Liver (tissue), 9 donors: ENCODE results near the gene FAM53B. TPM values are rescaled to one million over a fixed set of nuclear protein-coding genes. Genes with fewer than 3 reads are reported as not detected.

Experiments used
- DNase-seq: peaks from one replicate; pipeline ENCODE4 v3.0.0-alpha.2; 2017; ENCODE audit warnings: low spot score
- H3K27ac ChIP-seq, 2 donors: one replicate each; pipeline ENCODE4 v1.7.0; 2013; ENCODE audit warnings: inconsistent platforms in 2 of 2, low read length in 2 of 2, control low read depth in 1 of 2, low read depth in 1 of 2, mild to moderate bottlenecking in 1 of 2
- H3K27me3 ChIP-seq, 4 donors: one replicate each; pipeline versions ENCODE4 v1.6.1 to v1.7.0; 2013; ENCODE audit warnings: low read length in 3 of 4, inconsistent platforms in 1 of 4, mild to moderate bottlenecking in 1 of 4, moderate library complexity in 1 of 4; ENCODE audit not compliant: control insufficient read depth in 4 of 4, insufficient read depth in 4 of 4
- H3K36me3 ChIP-seq, 4 donors: one replicate each; pipeline versions ENCODE4 v1.6.1 to v1.7.0; 2013; ENCODE audit warnings: low read length in 3 of 4, mild to moderate bottlenecking in 3 of 4, low read depth in 1 of 4, moderate library complexity in 1 of 4; ENCODE audit not compliant: control insufficient read depth in 4 of 4, insufficient read depth in 3 of 4
- H3K4me1 ChIP-seq, 4 donors: one replicate each; pipeline versions ENCODE4 v1.6.1 to v1.7.0; 2013; ENCODE audit warnings: low read length in 3 of 4, mild to moderate bottlenecking in 3 of 4, moderate library complexity in 1 of 4; ENCODE audit not compliant: control insufficient read depth in 4 of 4, insufficient read depth in 4 of 4
- H3K4me3 ChIP-seq, 3 donors: one replicate each; pipeline versions ENCODE4 v1.6.1 to v1.7.0; 2013; ENCODE audit warnings: low read length in 3 of 3, control low read depth in 1 of 3, low read depth in 1 of 3, mild to moderate bottlenecking in 1 of 3
- H3K9ac ChIP-seq, 2 donors: one replicate each; pipeline ENCODE4 v1.7.0; 2013; ENCODE audit warnings: low read length in 2 of 2, mild to moderate bottlenecking in 2 of 2, moderate library complexity in 2 of 2, control low read depth in 1 of 2, low read depth in 1 of 2
- H3K9me3 ChIP-seq, 4 donors: one replicate each; pipeline versions ENCODE4 v1.6.1 to v1.7.0; 2013; ENCODE audit warnings: low read length in 3 of 4; ENCODE audit not compliant: control insufficient read depth in 4 of 4
- EGR1 ChIP-seq, 2 donors: IDR thresholded peaks; 2 replicates each; pipeline ENCODE4 v1.6.1; 2016 to 2018; ENCODE audit warnings: antibody characterized with exemption in 2 of 2, low read depth in 2 of 2
- FOXA1 ChIP-seq: IDR thresholded peaks from 2 replicates; pipeline ENCODE4 v1.6.1; 2016; ENCODE audit warnings: antibody characterized with exemption
- FOXA2 ChIP-seq: IDR thresholded peaks from 2 replicates; pipeline ENCODE4 v1.6.1; 2016; ENCODE audit warnings: antibody characterized with exemption
- GABPA ChIP-seq, 2 donors: IDR thresholded peaks in 1 of 2; conservative IDR thresholded peaks in 1 of 2; 2 replicates each; pipeline ENCODE4 v1.6.1; 2016; ENCODE audit warnings: antibody characterized with exemption in 2 of 2, mild to moderate bottlenecking in 1 of 2, moderate library complexity in 1 of 2
- HNF4A ChIP-seq, 2 donors: conservative IDR thresholded peaks; 2 replicates each; pipeline ENCODE4 v1.6.1; 2016; ENCODE audit warnings: antibody characterized with exemption in 2 of 2, mild to moderate bottlenecking in 2 of 2
- HNF4G ChIP-seq: IDR thresholded peaks from 2 replicates; pipeline ENCODE4 v1.6.1; 2016; ENCODE audit warnings: antibody characterized with exemption
- JUND ChIP-seq, 2 donors: IDR thresholded peaks; 2 replicates each; pipeline ENCODE4 v1.6.1; 2016; ENCODE audit warnings: antibody characterized with exemption in 2 of 2
- NR2F2 ChIP-seq: IDR thresholded peaks from 2 replicates; pipeline ENCODE4 v1.6.1; 2016; ENCODE audit warnings: antibody characterized with exemption
- RAD21 ChIP-seq, 2 donors: IDR thresholded peaks; 2 replicates each; pipeline ENCODE4 v1.6.1; 2016; ENCODE audit warnings: antibody characterized with exemption in 2 of 2, mild to moderate bottlenecking in 2 of 2
- REST ChIP-seq: IDR thresholded peaks from 2 replicates; pipeline ENCODE4 v1.6.1; 2016; ENCODE audit warnings: antibody characterized with exemption, mild to moderate bottlenecking
- RXRA ChIP-seq, 2 donors: IDR thresholded peaks; 2 replicates each; pipeline ENCODE4 v1.6.1; 2017 to 2018; ENCODE audit warnings: antibody characterized with exemption in 2 of 2, mild to moderate bottlenecking in 1 of 2
- SP1 ChIP-seq: IDR thresholded peaks from 2 replicates; pipeline ENCODE4 v1.6.1; 2018; ENCODE audit warnings: antibody characterized with exemption, mild to moderate bottlenecking
- TAF1 ChIP-seq: conservative IDR thresholded peaks from 2 replicates; pipeline ENCODE4 v1.6.1; 2016; ENCODE audit warnings: antibody characterized with exemption, mild to moderate bottlenecking
- YY1 ChIP-seq: IDR thresholded peaks from 2 replicates; pipeline ENCODE4 v1.6.1; 2016; ENCODE audit warnings: antibody characterized with exemption, mild to moderate bottlenecking
- WGBS: extraction: QIAGEN DNeasy Blood & Tissue Kit; methylation state at CpG from one replicate; pipeline ENCODE4 v1.1.7; 2013; 5-methylcytosine and 5-hydroxymethylcytosine counted together
- polyA plus RNA-seq, 2 donors: library from polyadenylated mRNA; stranded (reverse) in 1 of 2; unstranded in 1 of 2; fragments of 200-250 nt in 1 of 2; fragments of >200 nt in 1 of 2; fragmentation: Nextera tagmentation in 1 of 2; extraction: Ambion mirVana in 1 of 2; gene quantifications; one replicate each; pipeline versions ENCODE4 v1.2.1 to v1.2.3, GENCODE V29; 2013 to 2015
- total RNA-seq, 2 donors: library from RNA; depleted of rRNA; stranded (reverse); fragments of >200 nt; gene quantifications; one replicate each; pipeline ENCODE4 v1.2.3, GENCODE V29; 2014
- TF ChIP-seq, protein P1 (sequence below): IDR thresholded peaks from 2 replicates; pipeline ENCODE4 v1.6.1; 2016; ENCODE audit warnings: antibody characterized with exemption
- donor health status: healthy.
- donor health status: healthy.
- donor health status: healthy.
- donor health status: healthy.
- donor health status: healthy.

The FAM53B gene
- total and polyA plus RNA-seq, 4 donors = 1.1 to 24.0 (median 6.3) TPM

GRCh38 chr10:124697837-124698544, 46.2 kb downstream of the FAM53B start:
- no peak for DNase-seq
- peaks cover 0 to 11% (median 2%) of the 10 kb centered on the region in 4 donors for H3K36me3 ChIP-seq
- TF ChIP-seq GABPA (IDR thresholded peaks at IDR 0.05 in 1 of 2, conservative IDR thresholded peaks at IDR 0.05 in 1 of 2) = no peak
- no peak for TF ChIP-seq HNF4A (conservative IDR thresholded peaks at IDR 0.05)
- no peak for TF ChIP-seq TAF1
- H3K4me3 ChIP-seq = no peak overlapping the region
- H3K9me3 ChIP-seq = no peaks in the 10 kb centered on the region
- H3K4me1 ChIP-seq = peaks cover 18 to 43% (median 30%) of the 10 kb centered on the region in 4 donors
- H3K9ac ChIP-seq = no peak overlapping the region
- 81% methylated on average over 13 of the region's 13 CpGs for WGBS
- no peak overlapping the region for H3K27ac ChIP-seq
- H3K27me3 ChIP-seq = no peaks in the 10 kb centered on the region

- TF ChIP-seq FOXA2 (no peak), NR2F2 (no peak), SP1 (no peak)
- TF ChIP-seq, protein P1, sequence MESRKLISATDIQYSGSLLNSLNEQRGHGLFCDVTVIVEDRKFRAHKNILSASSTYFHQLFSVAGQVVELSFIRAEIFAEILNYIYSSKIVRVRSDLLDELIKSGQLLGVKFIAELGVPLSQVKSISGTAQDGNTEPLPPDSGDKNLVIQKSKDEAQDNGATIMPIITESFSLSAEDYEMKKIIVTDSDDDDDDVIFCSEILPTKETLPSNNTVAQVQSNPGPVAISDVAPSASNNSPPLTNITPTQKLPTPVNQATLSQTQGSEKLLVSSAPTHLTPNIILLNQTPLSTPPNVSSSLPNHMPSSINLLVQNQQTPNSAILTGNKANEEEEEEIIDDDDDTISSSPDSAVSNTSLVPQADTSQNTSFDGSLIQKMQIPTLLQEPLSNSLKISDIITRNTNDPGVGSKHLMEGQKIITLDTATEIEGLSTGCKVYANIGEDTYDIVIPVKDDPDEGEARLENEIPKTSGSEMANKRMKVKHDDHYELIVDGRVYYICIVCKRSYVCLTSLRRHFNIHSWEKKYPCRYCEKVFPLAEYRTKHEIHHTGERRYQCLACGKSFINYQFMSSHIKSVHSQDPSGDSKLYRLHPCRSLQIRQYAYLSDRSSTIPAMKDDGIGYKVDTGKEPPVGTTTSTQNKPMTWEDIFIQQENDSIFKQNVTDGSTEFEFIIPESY = no peak
- Histone ChIP-seq H3K9ac (no peak overlapping the region), H3K27ac (no peak overlapping the region), H3K4me1 (peaks cover 18 to 38% (median 28%) of the 10 kb centered on the region in 4 donors), H3K9me3 (no peaks in the 10 kb centered on the region), H3K27me3 (no peaks in the 10 kb centered on the region), H3K4me3 (no peak overlapping the region), H3K36me3 (peaks cover 0 to 11% (median 2%) of the 10 kb centered on the region in 4 donors)
- no peak for DNase-seq
- WGBS = 96% methylated on average over 8 of the region's 8 CpGs
Measured at GRCh38 chr10:124697443-124697836, 46.7 kb downstream of the FAM53B start.

DNA sequence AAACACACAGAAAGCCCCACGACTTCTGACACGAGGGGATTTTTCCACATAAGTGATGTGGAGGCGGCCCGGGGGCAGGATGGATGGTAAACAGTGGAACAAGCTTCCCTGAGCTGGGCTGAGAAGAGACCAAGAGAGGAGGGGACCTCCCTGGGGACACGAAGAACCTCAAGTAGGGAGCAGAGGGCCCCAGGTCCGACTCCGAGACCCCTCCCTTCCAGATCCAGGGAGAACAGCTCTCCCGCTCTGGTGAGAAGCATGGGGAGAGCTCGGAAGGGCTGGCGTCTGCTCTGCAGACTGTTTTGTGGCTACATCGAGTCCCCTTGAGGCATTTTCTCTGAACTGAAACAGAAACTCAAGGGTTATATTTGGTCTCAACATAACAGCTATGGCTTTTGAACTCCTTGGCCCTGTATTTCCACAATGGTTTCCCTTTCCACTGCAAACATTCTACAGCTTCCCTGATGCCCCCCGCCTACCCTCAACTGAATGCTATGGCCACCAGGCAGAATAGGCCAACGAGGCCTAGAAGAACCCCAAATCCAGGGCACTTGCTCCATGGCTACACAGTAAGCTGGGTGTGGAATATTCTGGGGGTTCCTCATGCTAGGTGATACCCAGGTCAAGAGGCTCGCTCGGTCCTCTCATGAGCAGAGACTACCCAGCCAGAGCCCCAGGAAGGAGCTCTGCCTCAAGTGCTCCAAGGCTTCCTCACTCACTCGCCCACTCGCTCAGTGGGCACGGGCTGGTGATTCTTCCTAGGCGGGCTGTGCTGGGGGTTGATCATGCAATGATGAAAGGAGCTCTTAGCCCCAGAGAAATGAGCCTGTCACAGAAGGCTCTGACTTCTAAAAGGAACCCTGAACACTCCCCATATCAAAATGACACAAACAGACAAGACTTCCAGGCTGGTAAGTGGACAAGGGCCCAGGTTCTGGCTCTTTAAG, 47.5 kb downstream of the FAM53B start:
- Histone ChIP-seq H3K36me3 (peaks cover 0 to 11% (median 2%) of the 10 kb centered on the region in 4 donors), H3K27me3 (no peaks in the 10 kb centered on the region), H3K9ac (no peak overlapping the region), H3K4me3 (no peak overlapping the region), H3K27ac (peak overlapping the region in 1 of 2 donors; percentile 33), H3K9me3 (no peaks in the 10 kb centered on the region), H3K4me1 (peaks cover 18 to 31% (median 23%) of the 10 kb centered on the region in 4 donors)
- TF ChIP-seq SP1 (no peak), HNF4A (conservative IDR thresholded peaks at IDR 0.05) (no peak), EGR1 (IDR thresholded peaks at IDR 0.05; ENCODE audit: low read depth in 2 of 2) (no peak), RXRA (IDR thresholded peaks at IDR 0.05) (no peak), HNF4G (no peak), REST (no peak), YY1 (no peak), FOXA1 (no peak), JUND (IDR thresholded peaks at IDR 0.05) (no peak), RAD21 (IDR thresholded peaks at IDR 0.05) (no peak)
- WGBS = 83% methylated on average over 19 of the region's 19 CpGs
- no peak for DNase-seq
